ENCODE measurements around the gene BAIAP2L1.

BAIAP2L1 gene

GRCh38 chr7:98267303-98267702 is 133.6 kb downstream of the BAIAP2L1 start (continued):
- TF ChIP-seq ZNF580 (tag by site-specific recombination; IDR thresholded peaks at IDR 0.05) (no peak), ZNF707 (tag by site-specific recombination; IDR thresholded peaks at IDR 0.05) (no peak)

DNA sequence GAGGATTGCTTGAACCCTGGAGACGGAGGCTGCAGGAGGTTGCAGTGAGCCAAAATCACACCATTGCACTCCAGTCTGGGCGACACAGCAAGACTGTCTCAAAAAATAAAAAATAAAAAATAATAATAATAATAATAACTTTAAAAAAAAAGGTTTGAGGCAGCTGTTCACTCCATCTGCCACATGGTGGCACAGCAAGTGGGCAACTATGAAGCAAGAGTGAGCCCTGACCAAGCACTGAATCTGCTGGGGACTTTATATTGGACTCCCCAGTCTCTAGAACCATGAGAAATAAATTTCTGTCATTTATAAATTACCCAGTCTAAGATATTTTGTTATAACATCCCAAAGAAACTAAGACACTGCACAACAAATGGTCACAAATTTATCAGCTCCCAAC is 134.1 kb downstream of the BAIAP2L1 start:
- Histone ChIP-seq H3K27ac (ENCODE audit: extremely low read depth, low read depth, low read length) (no peak overlapping the region), H3K4me3 (ENCODE audit: low read depth, low read length) (no peak overlapping the region), H3K9me3 (ENCODE audit: control insufficient read depth, insufficient read depth, low read depth, low read length) (no peaks in the 10 kb centered on the region), H3K36me3 (ENCODE audit: control insufficient read depth in 2 of 2, insufficient read depth in 1 of 2, low read length in 2 of 2) (no peaks in the 10 kb centered on the region; a peak in 1 of 3 replicates), H3K4me1 (ENCODE audit: control insufficient read depth, insufficient read depth, low read length) (no peaks in the 10 kb centered on the region)
- POLR2A ChIA-PET: interaction anchor here (0.7 kb wide), 1 partner anchor 464 kb away, joined by 3 read pairs; no protein-coding TSS in a partner anchor
- TF ChIP-seq ZFHX2 (tag by site-specific recombination; conservative IDR thresholded peaks at IDR 0.05) (no peak), ZFP41 (tag by site-specific recombination; IDR thresholded peaks at IDR 0.05; ENCODE audit: borderline replicate concordance) (no peak), TCF7L2 (IDR thresholded peaks at IDR 0.05; ENCODE audit: borderline replicate concordance, low read depth, low read length) (no peak), ZNF132 (tag by site-specific recombination; IDR thresholded peaks at IDR 0.05; ENCODE audit: borderline replicate concordance) (no peak), ZNF670 (tag by site-specific recombination; IDR thresholded peaks at IDR 0.05; ENCODE audit: low read depth) (no peak), ZNF112 (tag by site-specific recombination; IDR thresholded peaks at IDR 0.05) (no peak), ZNF174 (tag by site-specific recombination; IDR thresholded peaks at IDR 0.05) (no peak), ZBTB20 (tag by site-specific recombination; IDR thresholded peaks at IDR 0.05) (no peak), TSHZ1 (tag by site-specific recombination; IDR thresholded peaks at IDR 0.05; ENCODE audit: borderline replicate concordance) (no peak), ZNF184 (tag by site-specific recombination; IDR thresholded peaks at IDR 0.05) (no peak), ZNF677 (tag by site-specific recombination; IDR thresholded peaks at IDR 0.05) (no peak), ZNF837 (tag by site-specific recombination; IDR thresholded peaks at IDR 0.05) (no peak), ZBTB48 (tag by site-specific recombination; IDR thresholded peaks at IDR 0.05) (no peak), IKZF3 (tag by site-specific recombination; IDR thresholded peaks at IDR 0.05) (no peak), ZNF266 (tag by site-specific recombination; IDR thresholded peaks at IDR 0.05; ENCODE audit: low read depth) (no peak)
- TF ChIP-seq, protein P1, sequence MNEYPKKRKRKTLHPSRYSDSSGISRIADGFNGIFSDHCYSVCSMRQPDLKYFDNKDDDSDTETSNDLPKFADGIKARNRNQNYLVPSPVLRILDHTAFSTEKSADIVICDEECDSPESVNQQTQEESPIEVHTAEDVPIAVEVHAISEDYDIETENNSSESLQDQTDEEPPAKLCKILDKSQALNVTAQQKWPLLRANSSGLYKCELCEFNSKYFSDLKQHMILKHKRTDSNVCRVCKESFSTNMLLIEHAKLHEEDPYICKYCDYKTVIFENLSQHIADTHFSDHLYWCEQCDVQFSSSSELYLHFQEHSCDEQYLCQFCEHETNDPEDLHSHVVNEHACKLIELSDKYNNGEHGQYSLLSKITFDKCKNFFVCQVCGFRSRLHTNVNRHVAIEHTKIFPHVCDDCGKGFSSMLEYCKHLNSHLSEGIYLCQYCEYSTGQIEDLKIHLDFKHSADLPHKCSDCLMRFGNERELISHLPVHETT (tag by site-specific recombination; IDR thresholded peaks at IDR 0.05): no peak
- TF ChIP-seq, protein P2, sequence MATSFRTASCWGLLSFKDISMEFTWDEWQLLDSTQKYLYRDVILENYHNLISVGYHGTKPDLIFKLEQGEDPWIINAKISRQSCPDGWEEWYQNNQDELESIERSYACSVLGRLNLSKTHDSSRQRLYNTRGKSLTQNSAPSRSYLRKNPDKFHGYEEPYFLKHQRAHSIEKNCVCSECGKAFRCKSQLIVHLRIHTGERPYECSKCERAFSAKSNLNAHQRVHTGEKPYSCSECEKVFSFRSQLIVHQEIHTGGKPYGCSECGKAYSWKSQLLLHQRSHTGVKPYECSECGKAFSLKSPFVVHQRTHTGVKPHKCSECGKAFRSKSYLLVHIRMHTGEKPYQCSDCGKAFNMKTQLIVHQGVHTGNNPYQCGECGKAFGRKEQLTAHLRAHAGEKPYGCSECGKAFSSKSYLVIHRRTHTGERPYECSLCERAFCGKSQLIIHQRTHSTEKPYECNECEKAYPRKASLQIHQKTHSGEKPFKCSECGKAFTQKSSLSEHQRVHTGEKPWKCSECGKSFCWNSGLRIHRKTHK (tag by site-specific recombination; IDR thresholded peaks at IDR 0.05): no peak
- TF ChIP-seq, protein P3, sequence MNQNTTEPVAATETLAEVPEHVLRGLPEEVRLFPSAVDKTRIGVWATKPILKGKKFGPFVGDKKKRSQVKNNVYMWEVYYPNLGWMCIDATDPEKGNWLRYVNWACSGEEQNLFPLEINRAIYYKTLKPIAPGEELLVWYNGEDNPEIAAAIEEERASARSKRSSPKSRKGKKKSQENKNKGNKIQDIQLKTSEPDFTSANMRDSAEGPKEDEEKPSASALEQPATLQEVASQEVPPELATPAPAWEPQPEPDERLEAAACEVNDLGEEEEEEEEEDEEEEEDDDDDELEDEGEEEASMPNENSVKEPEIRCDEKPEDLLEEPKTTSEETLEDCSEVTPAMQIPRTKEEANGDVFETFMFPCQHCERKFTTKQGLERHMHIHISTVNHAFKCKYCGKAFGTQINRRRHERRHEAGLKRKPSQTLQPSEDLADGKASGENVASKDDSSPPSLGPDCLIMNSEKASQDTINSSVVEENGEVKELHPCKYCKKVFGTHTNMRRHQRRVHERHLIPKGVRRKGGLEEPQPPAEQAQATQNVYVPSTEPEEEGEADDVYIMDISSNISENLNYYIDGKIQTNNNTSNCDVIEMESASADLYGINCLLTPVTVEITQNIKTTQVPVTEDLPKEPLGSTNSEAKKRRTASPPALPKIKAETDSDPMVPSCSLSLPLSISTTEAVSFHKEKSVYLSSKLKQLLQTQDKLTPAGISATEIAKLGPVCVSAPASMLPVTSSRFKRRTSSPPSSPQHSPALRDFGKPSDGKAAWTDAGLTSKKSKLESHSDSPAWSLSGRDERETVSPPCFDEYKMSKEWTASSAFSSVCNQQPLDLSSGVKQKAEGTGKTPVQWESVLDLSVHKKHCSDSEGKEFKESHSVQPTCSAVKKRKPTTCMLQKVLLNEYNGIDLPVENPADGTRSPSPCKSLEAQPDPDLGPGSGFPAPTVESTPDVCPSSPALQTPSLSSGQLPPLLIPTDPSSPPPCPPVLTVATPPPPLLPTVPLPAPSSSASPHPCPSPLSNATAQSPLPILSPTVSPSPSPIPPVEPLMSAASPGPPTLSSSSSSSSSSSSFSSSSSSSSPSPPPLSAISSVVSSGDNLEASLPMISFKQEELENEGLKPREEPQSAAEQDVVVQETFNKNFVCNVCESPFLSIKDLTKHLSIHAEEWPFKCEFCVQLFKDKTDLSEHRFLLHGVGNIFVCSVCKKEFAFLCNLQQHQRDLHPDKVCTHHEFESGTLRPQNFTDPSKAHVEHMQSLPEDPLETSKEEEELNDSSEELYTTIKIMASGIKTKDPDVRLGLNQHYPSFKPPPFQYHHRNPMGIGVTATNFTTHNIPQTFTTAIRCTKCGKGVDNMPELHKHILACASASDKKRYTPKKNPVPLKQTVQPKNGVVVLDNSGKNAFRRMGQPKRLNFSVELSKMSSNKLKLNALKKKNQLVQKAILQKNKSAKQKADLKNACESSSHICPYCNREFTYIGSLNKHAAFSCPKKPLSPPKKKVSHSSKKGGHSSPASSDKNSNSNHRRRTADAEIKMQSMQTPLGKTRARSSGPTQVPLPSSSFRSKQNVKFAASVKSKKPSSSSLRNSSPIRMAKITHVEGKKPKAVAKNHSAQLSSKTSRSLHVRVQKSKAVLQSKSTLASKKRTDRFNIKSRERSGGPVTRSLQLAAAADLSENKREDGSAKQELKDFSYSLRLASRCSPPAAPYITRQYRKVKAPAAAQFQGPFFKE (tag by site-specific recombination; IDR thresholded peaks at IDR 0.05; ENCODE audit: borderline replicate concordance): no peak
- TF ChIP-seq, protein P4, sequence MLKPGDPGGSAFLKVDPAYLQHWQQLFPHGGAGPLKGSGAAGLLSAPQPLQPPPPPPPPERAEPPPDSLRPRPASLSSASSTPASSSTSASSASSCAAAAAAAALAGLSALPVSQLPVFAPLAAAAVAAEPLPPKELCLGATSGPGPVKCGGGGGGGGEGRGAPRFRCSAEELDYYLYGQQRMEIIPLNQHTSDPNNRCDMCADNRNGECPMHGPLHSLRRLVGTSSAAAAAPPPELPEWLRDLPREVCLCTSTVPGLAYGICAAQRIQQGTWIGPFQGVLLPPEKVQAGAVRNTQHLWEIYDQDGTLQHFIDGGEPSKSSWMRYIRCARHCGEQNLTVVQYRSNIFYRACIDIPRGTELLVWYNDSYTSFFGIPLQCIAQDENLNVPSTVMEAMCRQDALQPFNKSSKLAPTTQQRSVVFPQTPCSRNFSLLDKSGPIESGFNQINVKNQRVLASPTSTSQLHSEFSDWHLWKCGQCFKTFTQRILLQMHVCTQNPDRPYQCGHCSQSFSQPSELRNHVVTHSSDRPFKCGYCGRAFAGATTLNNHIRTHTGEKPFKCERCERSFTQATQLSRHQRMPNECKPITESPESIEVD (tag by site-specific recombination; IDR thresholded peaks at IDR 0.05): no peak
- CTCF ChIA-PET: interaction anchor here (0.6 to 0.7 kb wide), 2 partner anchors 169 to 180 kb away, joined by 3 to 5 read pairs; no protein-coding TSS in a partner anchor
